Activated T-cell treated with anti-CD3 and anti-CD28 coated beads for 4 hours (primary cell): ENCODE data around the gene ADAMTS16.

Source experiments
- DNase-seq: peaks from one replicate; pipeline ENCODE4 v3.0.0-alpha.2; 2020

Gene ADAMTS16

DNA sequence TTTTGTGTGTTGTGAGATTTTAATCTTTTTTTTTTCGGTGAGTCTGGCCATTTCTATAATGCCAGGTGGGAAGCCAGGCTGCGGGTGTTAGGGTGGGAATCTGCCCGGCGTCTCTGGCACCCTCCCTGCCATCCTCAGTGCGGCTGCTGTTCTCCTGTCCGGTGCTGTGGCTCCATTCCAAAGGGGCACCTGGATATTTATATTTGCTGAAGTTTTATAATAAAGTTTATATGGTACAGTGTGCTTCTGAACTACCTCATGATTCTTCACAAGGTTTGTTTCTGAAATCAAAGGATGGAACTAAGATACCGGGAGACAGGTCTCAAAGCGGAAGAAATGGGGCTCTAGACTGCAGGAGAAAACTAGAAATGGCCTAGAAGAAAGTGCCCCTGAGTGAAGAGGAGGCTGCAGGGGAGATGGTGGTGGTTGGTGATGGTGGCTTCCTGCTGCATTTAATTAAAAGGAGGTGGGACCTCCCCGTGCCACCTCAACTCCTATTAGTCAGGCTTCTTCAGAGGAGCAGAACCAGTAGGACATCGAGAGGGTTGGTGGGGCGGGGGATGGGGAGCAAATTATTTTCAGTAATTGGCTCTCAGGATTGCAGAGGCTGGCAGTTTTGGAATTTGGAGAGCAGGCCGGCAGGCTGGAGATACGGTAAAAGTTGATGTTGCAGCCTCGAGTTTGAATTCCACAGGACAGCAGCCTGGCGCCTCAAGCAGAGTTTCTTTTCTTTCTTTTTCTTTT lies 180.1 kb downstream of the ADAMTS16 start:
- no peak for DNase-seq

DNA sequence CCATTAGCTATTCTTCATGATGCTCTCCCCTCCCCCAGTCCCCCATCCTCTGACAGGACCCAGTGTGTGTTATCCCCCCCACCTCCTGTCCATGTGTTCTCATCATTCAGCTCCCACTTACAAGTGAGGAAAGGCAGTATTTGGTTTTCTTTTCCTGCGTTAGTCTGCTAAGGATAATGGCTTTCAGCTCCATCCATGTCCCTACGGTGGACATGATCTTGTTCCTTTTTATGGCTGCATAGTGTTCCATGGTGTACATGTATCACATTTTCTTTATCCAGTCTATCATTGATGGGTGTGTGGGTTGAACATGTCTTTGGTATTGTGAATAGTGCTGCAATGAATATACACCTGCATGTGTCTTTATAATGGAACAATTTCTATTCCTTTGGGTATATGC lies 181.0 kb downstream of the ADAMTS16 start:
- no peak for DNase-seq

DNA sequence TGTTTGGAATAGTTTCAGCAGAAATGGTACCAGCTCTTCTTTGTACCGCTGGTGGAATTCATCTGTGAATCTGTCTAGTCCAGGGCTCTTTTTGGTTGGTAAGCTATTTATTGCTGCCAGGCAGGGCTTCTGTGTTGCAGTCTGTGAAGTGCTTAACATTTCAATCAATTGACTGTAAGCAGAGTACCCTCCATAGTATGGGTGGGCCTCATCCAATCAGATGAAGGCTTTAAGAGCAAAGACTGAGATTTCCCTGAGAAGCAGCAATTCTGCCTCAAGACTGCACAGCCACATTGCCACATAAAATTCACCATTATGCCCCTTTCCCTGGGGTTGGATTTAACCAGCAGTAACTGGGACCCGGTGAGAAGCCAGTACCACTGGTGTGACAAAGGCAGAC lies 183.4 kb downstream of the ADAMTS16 start:
- no peak for DNase-seq

DNA sequence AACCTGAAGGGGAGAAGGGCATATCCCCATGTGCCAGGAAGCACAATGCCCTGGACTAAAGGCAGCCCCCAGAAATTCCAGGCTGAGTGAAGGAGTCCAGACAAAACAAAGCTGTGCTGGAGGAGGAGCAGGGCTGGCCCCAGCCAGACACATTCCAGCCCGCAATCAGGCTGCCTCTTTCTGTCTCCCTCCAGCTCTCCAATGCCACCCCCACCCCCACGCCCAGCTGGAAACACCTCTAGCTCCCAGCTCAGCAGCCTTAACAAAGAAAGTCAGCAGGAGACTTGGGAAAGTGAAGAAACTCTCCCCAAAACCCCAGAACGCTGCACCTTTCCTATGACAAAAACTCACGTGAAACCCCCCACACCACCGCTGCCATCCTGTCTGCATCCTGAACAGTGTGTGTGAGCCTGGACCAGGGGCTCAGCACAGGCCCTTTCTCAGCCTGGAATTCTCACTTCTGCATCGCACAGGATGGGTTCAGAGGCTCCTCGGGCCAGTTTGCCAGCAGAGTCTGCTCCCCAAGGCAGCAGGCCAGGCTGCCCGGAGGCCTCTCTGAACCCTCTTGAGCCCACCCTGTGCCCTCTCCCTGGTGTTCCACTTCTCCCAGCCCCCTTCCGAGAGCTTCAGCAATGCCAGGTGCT lies 186.1 kb downstream of the ADAMTS16 start:
- DNase-seq: no peak

DNA sequence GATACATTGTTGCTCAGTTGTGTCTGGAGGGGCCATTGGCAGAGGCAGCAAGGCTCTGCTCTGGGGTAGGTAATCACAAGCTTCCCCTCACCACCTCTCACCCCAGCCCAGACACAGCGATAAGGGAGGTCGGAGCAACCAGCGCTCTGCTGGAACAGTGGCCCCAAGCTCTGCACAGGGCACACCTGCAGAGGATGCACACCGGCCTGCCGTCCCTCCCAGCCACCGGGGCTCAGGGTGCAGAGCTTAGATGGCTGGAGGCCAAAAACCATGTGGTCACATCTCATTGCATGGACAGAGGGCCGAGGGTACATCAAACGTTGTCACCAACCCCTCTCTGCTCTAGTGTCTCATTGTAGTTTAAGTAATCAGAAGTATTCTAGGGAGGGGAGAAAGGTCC lies 187.0 kb downstream of the ADAMTS16 start:
- no peak for DNase-seq

DNA sequence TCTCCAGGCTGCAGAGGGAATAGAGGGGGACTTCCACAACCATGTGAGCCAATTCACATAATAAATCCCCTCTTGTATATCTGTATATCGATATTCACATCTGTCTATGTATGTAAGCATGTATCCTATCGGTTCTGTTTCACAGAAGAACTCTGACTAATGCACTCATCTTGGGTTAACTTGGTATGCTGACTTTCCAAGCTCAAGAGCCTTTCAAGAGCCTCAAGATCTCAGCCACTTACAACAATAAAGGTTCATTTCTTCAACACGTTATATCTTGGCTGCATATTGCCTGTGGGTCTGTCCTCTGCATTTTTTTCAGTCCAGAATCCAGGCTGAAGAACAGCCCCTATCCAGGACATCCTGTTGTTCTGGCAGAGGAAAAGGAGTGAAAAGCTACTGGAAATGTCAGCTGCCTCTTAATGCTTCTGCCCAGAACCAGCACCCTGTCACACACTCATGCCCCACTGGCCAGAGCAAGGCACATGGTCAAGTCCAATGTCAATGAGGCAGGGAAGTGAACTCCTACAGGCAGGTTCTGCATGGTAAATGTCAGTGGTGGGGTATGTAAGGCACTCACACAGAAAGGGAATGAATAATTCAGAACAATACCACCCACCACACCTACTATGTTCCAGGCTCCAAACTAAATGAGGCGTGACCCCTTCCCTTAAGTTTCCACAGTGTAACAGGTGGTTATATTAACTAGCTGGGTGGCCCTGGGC lies 190.8 kb downstream of the ADAMTS16 start:
- no peak for DNase-seq

DNA sequence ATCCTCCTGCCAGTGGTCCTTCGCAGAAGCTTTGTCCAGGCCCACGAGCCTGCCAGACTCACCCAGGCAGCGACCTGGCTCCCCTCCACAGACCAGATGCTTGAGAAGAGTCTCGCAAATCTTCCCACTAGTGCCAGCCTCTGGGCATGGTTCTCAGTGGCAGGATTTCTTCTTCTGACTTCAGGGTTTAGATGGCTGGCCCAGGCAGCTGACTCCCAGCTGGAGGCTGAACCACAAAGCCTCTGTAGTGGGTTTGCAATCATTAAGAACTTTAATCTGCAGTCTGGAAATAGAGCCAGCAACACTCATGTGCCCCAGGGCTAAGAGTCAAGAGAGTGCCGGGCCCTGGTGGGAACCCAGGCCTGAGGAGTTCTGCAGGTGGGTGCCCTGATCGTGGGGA lies 191.7 kb downstream of the ADAMTS16 start:
- DNase-seq: no peak

DNA sequence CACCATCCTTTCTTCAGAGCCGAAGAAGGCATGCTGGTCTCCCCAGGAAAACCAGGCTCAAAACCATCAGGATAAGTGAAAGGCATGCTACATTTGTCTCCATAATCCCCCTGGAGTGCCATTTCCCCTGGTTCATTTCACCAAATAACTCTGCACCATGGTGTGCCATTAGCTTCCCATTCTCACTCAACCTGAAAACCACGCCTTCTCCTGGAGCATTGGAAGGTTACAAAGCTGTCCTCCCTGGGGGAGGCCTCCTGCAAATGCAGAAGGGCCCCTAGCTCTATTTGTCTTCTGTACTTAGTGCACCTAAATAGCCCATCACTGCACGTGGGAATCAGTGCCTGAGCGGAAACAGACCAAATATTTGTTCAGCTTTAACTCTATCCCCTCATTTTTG lies 192.2 kb downstream of the ADAMTS16 start:
- no peak for DNase-seq

DNA sequence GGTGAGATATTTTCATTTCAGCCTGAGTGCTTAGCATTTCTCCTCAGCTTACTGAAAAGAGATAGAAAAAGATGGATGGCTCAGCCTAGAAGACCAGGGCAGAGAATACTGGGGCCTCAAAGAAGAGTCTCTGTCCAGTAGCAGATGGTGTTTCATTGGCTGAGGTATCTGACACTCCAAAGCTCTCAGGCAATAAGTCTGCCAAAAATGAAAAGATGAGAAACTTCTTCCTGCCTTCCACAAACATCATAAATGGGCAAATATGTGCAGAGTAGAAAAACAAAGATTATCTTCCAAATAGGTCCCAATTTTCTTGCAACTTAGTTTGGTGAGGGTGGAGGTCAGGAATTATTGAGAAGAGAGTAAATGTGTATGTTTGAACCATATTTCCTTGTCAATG lies 195.0 kb downstream of the ADAMTS16 start:
- DNase-seq: no peak

DNA sequence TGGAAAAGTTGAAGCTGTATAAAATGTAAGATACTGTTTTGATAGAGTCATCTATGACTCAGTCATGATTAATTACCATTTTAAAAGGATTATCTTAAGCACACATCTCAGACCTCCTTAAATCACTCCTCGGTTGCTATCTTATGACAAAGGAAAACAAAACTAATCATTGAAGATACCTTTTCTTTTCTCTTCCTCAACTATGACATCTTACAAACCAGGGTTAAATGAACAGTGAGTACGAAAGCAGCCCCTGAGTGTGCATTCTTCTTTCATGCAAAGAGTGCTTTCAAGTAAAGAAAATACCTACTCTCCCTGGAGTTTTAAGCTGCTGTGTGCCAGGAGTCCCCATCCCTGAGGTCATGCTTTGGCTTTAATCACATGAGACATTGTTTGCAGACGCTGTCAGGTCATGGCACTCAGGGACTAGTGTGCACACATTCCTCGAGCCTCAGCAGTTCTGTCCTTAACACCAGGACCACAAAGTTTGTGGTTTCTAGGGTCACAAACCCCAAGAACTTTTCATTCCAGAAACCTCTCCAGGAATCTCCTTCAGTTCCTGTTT lies 195.7 kb downstream of the ADAMTS16 start:
- DNase-seq: no peak

DNA sequence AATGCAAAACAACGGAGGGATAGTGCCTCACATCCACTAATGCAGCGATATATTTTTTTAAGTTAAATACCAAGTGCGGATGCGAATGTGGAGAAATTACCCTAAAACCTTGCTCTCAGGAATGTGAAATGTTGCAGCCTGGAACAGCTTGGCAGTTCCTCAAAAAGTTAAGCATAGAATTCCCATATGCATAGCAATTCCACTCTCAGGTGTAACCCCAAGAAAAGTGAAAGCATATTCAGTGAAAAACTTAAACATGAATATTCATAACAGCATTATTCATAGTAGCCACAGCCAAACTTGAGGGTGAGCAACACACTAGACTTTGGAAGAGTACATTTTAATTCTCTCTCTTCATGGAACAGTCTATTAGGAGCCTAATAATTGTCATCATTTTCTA lies 199.1 kb downstream of the ADAMTS16 start:
- no peak for DNase-seq

DNA sequence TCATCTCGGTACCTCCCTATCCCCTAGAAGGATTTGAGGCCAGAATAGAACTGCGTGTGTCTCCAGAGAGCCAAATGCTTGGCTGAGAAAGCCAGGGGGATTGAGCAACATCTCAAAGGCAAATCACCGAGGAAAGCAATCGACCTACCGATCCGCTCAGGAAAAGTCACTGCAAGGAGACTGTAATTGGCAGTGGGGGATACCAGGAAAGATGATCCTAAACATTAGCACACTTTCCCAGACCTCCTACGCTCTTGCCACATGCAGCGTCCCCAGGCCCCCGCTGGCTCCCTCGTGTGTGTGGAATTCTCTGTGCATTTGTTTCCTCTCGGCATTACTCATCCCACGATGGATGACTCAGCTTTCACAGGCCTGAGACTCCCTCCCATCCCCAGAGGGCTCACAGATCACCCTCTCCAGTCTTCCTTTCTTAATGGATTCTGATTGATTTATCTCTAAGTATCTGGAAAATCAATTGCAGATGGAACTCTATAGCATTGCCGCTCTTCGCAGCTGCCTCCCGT lies 200.1 kb downstream of the ADAMTS16 start:
- no peak for DNase-seq

DNA sequence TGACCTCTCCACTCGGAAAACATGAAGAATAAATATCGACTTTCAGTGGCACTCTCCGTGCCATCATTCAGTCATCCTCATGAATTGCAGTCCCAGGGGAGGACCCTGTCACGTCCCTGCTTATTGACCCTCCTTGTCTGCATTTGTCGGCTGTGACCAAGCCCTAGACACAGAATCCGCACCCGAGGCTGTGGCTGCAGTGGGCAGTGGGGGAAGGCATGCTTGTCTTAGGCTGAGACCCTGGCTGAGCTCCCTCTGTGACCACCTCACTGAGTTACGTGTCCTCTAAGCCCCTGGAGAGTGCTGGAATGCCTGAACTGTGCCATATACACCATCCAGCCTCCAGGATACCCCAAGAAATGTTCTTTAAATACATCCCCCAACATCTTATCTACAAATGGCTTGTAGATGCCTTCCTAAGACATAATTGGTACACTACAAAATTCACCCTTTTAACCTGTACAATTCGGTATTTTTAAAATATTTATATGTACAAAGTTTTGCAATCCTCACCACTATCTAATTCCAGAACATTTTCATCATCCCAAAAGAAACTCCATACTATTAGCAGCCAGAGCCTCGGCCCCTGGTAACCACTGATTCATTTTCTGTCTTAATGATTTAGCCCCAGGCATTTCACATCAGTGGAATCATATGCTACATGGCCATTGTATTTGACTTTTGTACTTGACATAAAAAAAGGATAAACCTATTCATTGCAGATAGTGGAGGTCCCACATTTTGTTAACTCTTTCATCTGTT lies 201.6 kb downstream of the ADAMTS16 start:
- DNase-seq: no peak

DNA sequence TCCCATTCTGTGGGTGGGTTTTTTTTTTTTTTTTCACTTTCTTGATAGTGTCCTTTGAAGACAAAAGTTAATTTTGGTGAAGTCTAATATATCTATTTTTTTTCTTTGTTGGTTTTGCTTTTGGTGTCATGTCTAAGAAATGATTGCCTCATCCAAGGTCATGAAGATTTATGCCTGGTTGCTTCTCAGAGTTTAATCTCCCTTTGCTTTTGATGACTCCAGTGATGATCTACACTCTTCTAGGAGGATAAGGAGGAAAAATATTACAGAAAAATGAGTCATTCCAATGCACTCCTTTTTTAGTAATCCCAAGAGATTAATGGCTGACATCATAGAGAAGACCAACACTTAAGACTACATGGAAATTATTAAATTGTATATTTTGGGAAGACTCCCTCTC lies 202.7 kb downstream of the ADAMTS16 start:
- no peak for DNase-seq

DNA sequence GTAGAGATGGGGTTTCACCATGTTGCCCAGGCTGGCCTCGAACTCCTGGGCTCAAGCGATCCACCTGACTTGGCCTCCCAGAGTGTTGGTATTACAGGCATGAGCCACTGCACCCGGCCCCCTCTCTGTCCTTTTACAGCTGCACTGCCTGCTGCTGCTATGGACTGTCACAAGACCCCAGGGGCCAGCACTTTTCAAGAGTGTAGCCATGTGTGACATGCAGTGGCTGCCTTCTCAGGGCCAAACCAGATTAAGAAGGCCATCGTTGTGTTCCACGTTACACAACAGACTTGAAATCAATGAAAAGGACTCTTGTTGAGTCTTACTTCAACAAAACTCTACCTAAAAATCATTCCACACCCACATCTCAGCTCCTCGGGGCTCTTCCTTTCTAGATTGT lies 203.4 kb downstream of the ADAMTS16 start:
- no peak for DNase-seq

DNA sequence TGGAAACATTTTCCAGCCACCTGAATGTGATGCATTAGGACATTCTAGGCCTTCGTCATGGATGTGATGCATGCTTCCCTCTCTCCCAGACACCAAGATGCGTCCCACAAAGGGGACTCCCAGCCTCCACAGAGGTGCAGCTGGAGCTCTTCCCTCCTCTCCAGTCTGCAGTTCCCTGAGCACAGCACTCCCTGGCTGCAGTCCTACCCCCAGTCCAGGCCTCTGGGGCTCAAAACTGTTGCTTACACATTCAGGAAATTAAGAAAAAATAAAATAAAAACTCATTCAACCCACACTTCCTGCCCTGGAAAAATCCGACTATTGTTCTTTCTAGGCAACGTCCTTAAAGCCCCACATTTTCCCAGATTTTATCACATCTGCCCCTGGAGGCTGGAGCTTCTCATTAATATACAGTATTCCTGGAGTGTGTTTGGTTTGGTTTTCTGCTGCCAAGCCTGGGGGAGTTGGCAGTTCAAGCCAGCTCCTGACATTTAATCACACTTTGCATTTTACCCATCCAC lies 204.0 kb downstream of the ADAMTS16 start:
- no peak for DNase-seq

DNA sequence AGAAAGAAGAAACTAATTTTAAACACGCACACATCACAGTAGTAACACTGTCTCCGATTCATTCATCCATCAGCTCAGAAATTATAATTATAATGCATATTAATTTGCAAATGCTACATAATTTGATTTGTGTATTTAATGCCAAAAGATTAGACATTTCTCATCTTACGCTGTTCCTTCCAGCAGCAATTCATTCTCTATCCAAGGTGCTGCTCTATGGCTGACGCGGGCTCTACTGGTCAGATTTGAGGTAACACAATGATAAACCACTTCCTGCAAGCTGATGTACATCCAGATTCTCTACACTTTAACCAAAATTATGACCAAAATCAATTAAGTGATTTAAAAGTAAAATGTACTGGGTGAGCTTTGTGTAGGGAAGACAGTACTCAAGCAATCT lies 204.5 kb downstream of the ADAMTS16 start:
- DNase-seq: no peak

DNA sequence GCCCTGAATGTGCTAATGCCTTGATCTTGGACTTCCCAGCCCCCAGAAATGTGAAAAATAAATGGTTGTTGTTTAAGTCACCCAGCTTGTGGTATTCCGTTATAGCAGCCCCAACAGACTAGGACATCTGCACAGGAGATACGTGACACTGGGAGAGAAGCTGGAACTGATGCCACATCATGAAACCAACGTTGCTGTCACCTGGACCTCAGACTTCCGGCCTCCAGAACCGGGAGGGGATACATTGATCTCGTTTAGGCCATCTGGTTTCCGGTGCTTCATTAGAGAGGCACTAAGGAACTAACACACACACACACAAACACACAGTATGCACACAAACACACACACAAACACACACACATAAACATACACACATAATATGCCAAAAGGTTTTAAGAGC lies 207.3 kb downstream of the ADAMTS16 start:
- no peak for DNase-seq

DNA sequence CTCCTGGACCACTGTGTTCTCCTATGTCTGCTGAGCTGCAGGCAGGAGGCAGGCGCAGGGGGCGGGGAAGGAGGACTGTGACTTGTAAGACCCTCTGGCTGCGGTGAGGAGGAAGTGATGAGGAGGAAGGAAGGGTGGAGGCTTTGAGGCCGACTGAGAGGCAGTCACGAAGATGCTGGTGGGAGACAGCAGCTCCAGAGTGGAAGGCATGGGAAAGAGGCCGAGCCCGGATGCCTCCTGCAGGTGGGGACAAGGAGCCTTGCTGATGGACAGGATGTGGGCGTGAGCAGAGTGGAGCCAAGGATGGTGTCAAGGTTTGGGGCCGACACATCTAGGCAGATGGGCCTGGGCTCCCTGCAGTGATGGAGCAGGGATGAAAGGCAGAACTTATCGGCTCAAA lies 208.0 kb downstream of the ADAMTS16 start:
- DNase-seq: no peak

DNA sequence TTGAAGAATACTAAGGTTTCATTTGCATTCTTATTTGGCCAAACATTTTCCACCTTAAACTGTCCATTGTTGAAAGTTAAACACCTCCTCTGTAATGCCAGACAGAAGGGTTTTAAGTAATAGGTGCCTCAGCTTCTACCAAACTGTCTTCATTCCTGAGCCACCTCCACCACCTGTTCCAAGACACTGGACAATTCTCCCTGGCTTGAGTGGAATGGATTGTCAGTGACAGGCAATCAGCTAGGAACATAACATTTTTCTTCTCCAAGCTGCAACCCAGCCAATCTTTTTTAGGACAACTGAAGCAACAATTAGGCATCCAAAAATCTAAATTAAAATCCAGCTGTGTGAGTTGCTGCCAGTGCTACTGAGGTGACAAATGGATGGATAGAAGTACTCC lies 208.4 kb downstream of the ADAMTS16 start:
- DNase-seq: no peak

DNA sequence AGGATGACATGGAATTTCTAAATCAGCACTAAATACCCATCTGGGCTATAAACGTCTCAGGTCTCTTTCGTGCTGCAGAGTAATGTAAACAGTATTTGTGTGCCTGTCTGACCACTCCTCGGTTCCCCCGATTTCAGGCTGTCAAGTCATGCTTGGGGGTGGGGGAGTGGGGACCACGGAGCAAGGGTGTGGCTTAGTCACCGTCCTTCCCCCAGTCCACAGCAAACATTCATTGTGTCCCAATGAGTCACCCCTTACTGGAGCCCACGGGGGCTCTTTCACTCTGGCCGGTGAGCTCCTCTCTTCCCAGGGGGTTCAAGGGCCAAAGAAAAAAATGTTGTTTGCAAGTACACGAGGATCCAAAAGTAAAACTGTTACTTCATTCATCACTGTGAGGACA lies 210.0 kb downstream of the ADAMTS16 start:
- no peak for DNase-seq

DNA sequence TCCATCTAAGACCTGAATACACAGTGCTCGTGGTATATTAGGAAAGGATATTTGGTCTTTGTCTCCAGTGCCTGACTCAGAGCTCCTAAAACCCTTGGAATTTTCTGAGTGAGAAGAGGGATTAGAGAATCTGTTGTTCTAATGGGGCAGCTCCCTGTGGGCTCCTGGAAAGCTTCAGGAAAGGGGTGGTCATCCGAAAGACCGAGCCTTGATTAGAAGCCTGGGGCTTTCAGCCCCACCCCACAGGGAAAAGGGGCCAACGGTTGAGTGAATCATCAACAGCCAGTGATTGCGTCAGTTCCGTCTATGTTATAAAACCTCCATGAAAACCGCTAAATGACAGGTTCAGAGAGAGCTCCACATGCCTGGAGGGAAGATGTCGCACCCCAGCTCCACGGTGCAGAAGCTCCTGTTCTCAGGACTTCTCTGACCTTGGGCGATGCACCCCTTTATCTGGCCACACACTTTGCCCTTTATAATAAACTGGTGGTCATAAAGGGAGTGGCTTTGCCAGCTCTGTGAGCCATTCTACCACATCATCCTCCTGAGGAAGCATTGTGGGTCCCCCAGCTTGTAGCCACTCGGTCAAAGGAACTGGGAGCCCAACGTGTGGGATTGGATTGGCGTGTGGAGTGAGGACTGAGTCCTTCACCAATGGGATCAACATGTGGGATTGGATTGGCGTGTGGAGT lies 211.3 kb downstream of the ADAMTS16 start:
- no peak for DNase-seq
